Stimulated activated CD8-positive, alpha-beta memory T cell treated with anti-CD3 and anti-CD28 coated beads, Interleukin-7, amount 100 ng/mL, for 48 hours (primary cell): ENCODE results near the gene FAM193B.

Experiments
- DNase-seq, 2 donors: peaks; one replicate each; pipeline ENCODE4 v3.0.0-alpha.2; 2020; ENCODE audit warnings: low read depth in 1 of 2; ENCODE audit errors: extremely low read depth in 1 of 2

FAM193B gene

GRCh38 chr5:177519463-177520235 is 34.7 kb downstream of the FAM193B start:
- no peak for DNase-seq

DNA sequence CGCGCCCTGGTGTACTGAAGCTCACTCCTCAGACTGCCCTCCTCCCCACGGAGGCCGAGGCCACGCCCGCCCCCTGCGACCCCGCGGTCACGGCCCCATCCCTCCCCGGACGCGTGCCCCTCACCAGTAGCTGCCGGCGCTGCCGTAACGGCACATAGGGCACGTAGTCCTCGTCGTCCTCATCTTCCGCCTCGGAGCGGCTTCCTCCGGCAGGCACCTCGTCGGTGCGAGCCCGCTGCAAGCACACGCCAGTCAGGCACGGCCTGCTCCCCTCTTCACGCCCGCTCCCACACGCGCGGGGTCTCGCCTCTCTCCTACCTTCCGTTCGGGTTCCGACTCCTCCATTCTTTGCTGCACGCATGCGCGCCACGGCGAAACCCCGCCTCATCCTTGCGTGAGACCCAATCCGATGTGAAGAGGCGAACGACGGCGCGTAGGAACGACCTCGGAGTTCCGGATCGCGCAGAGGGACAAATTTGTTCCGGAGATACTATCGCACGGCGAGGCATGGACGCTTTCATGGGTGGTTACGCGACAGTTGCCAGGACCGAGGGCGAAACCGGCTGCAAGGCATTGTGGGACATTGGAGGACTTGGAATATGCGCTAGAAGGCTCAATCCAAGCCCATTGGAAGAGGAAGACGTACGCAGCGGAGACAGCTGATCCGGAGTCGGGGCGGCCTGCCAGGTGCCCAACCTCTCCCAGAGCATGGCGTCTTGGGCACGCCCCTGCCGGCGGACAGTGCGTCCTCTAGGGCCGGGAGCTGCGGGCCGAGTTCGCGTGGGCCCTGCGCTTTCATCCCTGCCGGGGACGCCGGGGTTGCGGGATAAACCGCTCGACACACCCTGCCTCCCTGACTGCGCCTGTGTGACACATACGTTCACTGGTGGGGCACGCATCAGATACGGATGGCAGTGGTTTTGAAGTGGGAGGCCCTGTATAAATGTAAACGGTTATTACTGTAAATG is 37.5 kb downstream of the FAM193B start, which contains the start of gene DDX41:
Gene DDX41, minus strand, starts transcription at position 361 of the 968 bp plus-strand sequence. Its CDS starts 16 bp downstream, at position 345.
- DNase-seq, result peak; percentile 92 to 93

GRCh38 chr5:177515580-177515979 is 38.8 kb downstream of the FAM193B start:
- no peak for DNase-seq

DNA sequence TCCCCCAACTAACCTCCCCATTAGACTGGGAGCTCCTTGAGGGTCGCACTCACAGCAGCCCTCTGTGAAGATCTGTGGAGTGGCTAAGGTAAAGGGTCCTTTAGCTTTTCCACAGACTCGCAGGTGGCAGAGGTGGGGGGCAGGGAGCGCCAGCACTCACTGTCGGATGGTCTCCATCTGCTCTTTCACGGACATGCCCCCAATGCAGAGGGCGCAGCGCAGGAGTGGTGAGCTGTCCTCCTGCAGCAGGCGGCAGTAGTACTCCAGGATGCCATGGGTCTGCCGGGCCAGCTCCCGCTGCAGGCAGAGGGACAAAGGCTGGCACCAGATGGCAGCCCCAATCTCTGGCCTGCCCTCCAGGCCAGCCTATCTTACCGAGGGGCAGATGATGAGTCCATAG is 39.8 kb downstream of the FAM193B start:
- DNase-seq, result no peak

GRCh38 chr5:177513500-177513899 is 40.9 kb downstream of the FAM193B start:
- no peak for DNase-seq

DNA sequence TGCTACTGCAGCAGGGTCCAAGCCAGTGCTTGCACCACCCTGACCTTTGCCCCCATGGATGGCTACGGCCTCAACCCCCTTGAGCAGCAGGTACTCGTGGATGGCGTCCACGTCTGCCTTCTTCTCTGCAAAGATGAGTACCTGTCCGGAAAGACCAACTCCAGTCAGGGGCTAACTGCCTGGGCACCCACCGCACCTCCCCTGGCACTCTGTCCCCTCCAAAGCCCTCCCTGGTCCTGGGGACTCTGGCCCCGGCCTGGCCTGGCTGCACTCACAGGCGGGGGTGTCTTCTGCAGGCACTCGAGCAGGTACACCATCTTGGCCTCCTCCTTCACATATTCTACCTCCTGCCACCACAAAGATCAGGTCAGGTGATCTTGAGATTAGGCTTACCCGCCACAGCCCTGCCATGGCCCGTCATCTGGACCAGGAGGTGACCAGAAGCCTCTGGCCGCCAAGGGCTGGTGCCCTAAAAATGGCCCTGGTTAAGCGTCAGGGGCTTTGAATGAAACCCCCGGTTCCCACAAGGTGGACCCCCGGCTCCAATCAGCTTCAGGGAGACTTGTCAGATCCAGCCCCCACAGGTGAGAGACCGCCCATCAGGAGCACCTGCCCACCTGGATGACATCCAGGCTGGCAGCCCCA is 41.5 kb downstream of the FAM193B start:
- no peak for DNase-seq

DNA sequence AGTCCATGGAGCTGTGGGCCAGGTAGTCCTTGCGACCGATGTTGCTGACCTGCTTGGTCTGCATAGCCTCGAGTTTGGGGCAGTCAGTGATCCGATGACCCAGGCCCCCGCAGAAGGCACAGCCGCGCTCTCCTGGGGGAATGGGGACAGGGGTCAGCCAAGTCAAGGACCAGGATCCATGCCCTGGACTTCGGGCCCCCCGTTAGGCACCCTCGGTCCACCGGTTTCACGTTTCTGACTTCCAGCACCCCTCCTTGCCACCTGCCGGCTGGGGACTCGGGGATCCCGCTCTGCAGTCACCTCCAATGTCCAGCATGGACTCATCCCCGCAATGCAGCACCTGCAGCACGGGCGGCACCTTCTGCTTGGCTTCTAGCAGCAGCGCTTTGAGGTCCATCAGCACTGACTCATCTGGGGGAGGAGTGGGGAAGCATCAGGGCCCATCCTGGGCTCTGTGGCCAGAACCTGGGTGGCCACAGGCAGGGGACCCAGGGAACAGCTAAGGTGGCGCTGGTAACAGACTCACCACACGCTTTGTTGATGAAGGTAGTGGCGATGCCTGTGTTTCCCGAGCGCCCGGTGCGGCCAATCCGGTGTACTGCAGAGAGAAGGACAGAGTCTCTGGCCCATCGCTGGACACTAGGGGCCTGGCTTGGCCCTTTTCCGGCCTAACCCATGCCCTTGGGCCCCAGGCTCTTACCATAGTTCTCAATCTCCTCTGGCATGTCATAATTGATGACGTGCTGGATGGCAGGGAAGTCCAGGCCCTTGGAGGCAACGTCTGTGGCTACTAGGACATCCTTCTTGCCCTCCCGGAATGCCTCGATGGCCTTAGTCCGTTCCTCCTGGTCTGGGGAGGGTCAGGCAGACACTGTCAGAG is 42.3 kb downstream of the FAM193B start:
- no peak for DNase-seq

- DNase-seq, result no peak
Measured at GRCh38 chr5:177511181-177511580, 43.2 kb downstream of the FAM193B start.

- DNase-seq, result no peak
Measured at GRCh38 chr5:177510567-177511053, 43.8 kb downstream of the FAM193B start.

DNA sequence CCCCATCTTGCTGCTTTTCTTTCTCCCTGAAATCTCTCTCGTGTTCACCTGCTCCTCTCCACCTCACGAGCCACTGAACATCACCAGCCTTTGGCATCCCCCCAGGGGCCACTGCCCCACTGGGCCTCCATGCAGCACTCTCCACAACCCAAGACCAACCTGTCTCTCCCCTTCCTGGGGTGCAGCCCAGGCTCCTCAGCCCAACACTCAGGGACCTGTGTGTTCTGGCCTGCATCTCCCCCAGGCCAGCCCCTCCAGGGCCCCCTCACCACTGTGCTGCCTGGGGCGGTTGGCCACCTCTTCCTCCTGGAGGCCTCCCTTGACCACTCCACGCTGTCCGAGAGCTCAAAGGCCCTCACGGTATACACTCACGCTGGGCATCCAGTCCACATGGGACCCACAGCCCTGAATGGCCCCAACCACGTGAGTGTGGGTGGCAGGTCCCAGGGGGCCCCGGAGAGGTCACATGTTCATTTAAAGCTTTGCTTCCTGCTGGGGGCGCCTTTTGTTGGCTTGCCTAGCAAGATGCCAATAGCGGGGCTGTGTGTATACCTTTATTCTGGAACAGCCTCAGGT is 44.3 kb downstream of the FAM193B start:
- no peak for DNase-seq

- no peak for DNase-seq
Measured at GRCh38 chr5:177509381-177509951, 44.9 kb downstream of the FAM193B start, which contains the start of gene DOK3. Gene DOK3, minus strand, starts transcription at chr5:177509826. Its CDS starts 286 bp downstream, at chr5:177509540.

DNA sequence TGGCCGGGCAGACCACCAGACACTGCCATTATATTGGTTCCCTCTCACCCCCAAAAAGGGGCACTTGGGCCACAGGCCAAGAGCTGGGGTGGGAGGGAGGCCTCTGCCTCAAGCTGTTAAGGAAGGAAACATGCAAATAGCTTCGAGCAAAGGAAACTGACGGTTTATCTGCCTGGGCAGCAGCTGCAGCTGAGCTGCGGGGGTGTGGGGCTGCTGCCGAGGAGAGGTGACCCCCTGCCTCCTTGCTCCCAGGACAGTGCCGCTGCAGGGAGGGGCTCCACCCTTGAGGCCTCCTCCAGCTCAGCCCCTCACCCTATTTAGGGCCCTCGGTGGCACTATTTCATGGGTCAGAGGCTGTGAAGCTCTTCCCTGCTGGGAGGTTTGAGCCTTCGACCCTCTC is 45.5 kb downstream of the FAM193B start:
- DNase-seq, result no peak

- no peak for DNase-seq
Measured at GRCh38 chr5:177508221-177508611, 46.1 kb downstream of the FAM193B start.

DNA sequence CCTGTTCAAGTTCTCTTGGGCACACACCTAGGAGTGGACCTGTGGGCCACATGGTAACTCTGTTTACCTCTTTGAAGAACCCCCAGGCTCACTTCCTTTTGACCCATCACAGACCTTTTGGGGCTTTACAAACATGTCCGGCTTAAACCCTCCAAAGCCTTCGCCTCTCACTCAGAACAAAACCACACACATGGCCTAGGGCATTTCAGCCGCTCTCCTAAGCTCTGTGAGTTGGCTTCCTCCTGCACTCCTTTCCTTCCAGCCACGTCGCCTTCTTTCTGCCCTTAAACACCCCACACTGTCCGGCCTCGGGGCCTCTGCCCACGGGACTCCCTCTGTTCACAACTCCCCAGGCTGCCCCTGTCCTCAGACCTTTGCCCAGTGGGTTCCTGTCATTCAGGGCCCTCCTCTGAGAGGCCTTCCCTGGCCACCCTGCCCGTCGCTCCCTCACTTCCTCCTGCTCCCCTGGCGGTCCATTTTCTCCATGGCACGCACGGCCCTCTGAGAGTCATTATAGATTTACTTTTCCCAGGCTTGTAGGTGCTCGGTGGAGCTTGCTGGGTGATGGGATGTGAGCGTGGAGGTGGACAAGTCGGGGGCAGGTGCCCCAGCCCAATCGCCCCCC is 46.7 kb downstream of the FAM193B start:
- DNase-seq, result no peak

DNA sequence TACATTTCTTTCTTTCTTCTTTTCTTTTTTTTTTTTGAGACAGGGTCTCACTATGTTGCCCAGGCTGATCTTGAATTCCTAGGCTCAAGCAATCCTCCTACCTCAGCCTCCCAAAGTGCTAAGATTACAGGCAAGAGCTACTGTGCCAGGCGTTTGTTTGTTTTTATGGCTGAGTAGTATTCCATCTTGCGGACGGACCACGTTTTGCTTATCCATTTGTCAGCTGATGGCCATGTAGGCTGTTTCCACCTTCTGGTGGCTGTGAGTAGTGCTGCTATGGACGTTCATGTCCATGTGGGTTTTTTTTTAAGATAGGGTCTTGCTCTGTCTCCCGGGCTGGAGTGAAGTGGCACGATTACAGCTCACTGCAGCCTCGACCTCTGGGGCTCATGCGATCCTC is 47.2 kb downstream of the FAM193B start:
- no peak for DNase-seq

DNA sequence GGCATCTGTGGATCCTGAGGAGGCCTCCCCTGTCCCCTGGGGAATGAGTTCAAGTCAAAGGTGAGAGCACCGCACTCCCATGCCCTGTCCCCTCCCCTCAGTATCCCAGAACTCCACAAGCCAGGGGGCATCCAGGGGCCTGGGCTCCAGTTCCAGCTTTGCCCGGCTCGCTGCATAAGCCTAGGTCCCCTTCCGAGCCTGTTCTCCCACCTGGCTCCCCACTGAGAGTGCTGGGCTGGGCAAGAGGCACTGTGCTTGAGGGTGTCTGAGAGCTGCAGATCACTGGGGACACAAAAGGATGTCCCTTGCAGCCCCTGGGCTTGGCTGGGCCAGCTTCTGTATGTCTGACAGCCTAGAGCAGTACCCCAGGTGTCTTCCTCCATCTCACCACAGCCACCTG is 49.3 kb downstream of the FAM193B start:
- DNase-seq, result no peak

DNA sequence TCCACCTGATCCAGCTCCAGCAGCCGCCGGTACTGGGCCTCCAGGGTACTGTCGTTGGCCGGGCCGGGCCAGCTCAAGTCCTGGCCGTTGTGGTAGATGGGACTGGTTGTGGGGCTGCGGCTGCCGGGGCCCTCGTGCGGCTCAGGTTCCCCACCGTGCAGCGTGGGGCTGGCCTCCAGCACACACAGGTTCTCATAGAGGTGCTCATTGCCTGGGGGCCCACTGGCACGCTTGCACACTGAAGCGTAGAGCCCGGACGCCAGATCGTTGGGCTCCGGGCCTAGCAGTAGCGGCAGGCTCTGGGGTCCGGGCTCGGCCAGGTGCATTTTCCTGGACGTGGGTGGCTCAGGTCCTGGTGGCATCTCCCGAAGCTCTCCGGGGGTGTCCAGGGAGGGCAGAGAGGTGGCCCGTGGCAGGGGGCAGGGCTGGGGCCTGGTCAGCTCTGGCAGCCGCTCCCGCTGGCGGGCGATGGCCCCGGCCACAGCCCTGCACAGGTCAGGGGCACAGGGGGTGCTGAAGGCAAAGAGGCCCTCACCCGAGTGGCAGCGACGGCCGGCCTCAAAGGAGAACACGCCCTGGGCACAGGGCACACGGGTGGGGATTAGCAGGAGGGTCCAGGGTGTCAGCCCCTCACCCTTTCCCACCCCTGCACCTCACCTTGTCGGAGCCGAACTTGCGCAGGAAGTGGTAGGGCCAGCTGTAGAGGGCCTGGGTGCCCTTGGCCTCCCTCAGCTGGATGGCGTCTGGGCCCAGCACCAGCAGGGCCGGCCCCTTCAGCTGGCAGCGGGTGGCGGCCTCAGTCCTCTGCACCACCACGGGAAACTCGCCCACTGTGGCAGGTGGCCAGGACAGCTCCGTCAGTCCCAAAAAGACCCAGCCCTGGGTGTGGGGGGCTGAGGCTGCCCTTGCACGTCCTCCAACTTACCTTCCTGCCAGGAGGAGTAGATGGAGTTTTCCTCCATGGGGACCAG is 50.0 kb downstream of the FAM193B start:
- no peak for DNase-seq
